T-helper 1 cell treated with Interleukin-12 subunit alpha and Interleukin-12 subunit beta and Interleukin-4 antibody, amounts not matched to agents 30 ng/mL and 1 ng/mL, for 36 hours (primary cell): ENCODE results near the gene SLC22A12. TPM values are rescaled to one million over a fixed set of nuclear protein-coding genes. Genes with fewer than 3 reads are reported as not detected.
"Not testable (repeated sequence)": the region's sequence is repeated elsewhere in the genome, so short reads cannot be mapped to it uniquely, and the experiment has no call there.

Experiments
- intact Hi-C: fragments of 100-400 bp; cut with micrococcal nuclease; formaldehyde crosslinking; loops from one replicate; pipeline ENCODE4 v1.15.1; 2024
- total RNA-seq: library from RNA; stranded (reverse); gene quantifications from 2 replicates; pipeline ENCODE4 v1.2.3, GENCODE V29; 2022

The SLC22A12 gene
- not detected in 2 replicates for total RNA-seq

DNA sequence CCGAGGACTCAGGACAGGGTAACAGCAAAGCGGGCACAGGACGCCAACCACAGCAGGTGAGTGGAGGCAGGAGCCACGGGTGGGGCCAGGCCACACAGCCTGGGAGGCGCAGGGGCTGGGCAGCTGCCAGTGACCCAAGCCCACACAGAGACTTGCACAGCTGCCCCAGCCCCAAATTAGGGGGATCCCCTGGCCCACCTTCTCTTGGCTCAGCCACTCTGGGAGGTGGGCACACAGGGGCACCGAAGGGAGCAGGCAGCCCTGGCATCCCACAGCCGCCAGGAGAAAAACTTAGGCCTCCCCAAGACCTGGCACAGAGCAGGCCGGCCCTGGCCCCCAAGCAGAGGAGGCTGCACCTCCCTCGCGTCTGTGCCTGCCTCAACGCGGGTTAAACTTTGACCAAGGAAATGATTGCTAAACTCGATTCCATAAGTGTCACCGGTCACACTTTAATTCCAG, at the start of gene SLC22A12:
Gene SLC22A12, plus strand, starts transcription at position 458 of the 459 bp plus-strand sequence. CDS start 337 bp downstream, outside the sequence.
- intact Hi-C loops: no loop called here

DNA sequence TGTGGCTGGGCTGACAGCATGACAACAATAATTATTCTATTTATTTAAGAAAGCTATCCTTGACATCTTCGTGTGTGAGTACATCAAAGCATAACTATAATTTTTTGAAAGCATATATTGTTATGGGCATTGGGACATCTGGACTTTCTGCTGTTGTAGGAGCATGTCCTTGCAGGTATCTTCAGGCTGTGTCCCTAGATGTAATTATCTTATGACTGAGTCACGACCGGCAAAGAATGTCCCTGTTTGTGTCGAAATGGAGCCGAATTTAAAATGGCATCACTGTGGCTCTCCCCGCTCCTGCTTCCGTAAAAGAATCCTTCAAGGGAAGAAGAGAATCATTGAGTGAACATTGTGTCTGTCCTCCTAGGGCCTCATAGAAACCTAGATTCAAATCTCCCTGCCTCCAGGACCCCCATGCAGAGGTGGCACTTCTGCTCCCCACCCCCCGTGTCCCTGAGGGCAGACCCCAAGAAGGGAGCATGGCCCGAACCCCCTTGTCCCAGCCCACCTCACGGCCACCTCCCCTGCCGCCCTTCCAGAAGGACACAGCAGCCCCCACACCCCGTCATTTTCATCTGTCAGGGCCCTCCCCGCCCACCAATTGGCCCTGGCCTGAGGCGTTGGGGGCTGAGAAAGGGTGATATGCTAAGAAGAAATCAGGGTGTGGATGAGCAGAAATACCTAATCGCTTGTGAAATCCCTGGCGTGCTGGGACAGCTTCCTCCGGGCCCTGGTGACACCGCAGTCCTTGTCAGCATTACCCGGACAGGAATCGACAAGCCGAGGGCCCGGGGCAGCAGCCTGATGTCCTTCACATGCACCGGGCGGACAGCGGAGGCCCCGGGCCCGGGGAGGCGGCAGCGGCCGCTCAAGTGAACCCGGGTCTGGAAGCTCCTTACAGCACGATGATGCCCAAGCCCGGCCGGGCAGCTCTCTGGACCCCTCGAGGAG, 48.6 kb upstream of the SLC22A12 start:
- intact Hi-C loops: no loop called here

DNA sequence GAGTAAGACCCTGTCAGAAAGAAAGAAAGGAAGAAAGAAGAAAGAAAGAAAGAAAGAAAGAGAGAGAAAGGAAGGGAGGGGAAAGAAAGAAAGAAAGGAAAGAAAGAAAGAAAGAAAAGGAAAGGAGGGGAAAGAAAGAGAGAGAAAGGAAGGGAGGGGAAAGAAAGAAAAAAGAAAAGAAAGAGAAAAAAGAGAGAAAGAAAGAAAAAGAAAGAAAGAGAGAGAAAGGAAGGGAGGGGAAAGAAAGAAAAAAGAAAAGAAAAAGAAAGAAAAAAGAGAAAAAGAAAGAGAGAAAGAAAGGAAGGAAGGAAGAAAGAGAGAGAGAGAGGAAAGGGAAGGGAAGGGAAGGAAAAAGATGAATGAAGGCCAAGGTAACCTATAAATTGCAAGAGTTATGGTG, 47.2 kb upstream of the SLC22A12 start:
- intact Hi-C loops: no loop called here

DNA sequence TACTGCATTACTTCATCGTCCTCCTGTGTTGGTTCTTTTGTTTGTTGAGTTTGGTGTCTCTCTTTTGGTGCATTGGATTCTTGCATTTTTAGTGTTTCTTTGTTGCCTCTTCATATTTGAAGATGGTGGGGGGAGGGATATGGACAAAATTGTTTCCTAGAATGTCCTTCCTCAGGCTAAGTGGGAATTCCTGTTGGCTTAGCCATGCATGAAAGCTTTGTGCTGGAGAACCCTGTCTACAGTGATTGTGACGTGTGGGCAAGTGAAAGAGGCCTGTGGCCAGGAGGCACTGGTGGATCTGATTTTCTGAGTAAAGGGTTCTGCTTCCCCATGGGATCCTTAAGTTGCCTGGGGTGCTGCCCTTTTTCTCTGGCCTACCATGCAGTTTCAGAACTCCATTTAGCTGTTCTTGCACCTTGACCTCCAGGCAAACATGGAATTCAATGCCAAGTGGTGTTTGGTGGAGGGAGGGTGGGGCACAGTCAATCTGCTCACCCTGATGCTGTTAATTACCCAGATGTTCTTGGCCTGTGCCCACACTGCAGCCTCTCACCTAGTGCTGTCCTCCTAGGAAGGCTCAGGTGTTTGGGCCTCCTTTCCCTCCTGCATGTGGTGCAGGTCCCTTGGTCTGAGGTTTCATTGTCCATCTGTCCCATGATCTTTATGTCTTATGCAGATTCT, 46.3 kb upstream of the SLC22A12 start:
- intact Hi-C loops: no loop called here

DNA sequence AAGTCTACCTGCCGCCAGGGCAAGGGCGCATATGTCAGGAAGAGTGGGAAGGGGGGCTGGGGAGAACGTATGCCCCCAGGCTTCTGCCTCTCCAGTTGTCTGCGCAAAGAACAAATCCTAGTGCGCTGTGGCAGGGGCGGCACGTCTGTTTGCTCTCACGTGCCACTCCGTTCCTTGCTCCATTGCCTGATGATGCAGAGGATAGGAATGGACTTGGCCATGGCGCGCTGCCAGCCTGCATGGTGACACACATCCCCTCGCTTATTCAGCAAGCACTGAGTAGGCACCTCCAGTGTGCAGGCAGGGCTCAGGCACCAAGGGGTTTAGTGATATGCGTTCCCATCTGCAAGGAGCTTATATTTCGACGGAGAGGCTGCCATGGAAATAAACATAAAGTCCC, 45.4 kb upstream of the SLC22A12 start:
- intact Hi-C loops: no loop called here

DNA sequence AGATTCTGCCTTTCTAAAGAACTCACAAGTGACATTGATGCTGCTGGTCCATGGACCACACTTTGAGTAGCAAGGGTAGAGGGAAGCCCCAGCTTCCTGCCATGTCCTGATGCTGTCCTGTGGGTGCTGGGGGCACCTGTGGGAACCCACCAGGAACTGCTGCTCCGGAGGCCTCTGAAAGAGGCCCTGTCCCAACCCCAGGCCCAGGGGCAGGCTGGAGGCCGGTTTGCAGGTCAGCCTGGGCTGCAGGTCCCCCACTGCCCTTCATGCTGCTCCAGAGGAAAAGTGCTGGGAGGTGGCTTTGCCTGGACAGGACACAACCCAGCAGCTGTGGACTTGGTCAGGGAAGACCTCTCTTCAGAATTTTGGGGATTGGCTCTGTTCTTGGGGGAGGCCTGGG, 44.8 kb upstream of the SLC22A12 start:
- intact Hi-C loops: no loop called here

DNA sequence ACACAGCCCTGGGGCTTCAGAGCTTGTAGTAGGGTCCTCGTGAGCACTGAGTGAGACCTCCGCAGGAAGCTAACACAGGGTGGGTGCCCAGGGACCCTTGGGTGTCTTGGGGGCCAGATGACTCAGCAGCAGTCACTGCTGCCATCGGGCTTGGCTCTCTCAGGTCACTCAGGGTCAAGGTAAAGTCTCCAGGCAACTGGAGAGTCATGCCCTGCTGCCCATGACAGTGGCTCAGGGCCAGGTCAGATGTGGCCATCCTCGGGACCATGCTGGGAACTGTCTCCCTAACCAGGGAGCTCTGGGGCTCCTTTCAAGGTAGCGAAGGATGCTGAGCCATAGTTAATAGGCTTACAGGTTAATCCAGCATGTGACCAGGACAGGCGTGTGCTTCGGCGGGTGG, 44.4 kb upstream of the SLC22A12 start:
- intact Hi-C loops: no loop called here

DNA sequence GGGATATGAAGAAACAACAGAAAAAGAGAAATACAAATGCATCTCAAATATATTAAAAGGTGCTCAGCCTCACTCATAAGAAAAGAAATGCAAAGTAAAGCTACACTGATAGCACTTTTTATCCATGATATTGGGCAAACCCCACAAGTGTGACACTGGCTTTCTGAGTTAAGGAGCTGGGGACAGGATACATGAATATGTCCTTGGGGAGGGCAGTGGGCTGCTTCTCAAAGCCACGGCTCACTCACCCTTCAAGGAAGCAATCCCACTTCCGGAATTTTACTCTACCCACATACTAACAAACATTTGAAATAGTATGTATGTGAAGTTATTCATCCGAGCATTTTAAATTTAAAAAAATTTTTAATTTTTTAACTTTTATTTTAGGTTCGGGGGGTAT, 41.1 kb upstream of the SLC22A12 start:
- intact Hi-C loops: no loop called here

DNA sequence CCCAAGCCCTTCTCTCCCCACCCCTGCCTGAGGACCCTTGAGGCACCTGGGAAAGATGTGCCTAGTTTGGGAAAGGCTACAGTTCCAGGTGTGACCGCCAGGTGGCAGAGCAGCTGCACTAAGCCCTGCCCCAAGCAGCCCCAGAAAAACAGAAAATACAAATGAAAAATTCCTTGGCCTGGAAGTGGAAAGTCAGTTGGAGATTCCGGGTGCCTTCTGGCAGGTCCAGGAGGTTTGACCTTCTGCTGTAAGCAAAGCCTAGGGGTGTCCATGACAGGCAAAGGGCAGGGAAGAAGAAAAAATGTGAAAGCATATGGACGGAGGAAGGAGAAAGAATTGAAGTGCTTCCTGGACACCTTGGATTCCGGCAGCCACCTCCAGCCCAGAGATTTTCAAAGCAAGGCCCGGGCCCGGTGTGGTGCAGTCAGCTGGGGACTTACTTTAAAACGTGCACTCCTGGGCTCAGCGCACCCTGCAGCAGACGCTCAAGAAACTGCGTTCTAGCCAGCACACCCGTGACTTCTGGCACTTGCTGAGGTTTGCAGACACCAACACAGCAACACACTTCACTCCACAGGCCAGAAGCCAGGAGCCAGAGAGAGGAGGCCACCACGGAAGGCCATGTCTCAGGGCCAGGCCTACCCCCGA, 37.3 kb upstream of the SLC22A12 start:
- intact Hi-C loops: loop anchor here (1.0 kb wide), 3 partner anchors 96 to 170 kb away; partner anchors contain the start of gene NRXN2

DNA sequence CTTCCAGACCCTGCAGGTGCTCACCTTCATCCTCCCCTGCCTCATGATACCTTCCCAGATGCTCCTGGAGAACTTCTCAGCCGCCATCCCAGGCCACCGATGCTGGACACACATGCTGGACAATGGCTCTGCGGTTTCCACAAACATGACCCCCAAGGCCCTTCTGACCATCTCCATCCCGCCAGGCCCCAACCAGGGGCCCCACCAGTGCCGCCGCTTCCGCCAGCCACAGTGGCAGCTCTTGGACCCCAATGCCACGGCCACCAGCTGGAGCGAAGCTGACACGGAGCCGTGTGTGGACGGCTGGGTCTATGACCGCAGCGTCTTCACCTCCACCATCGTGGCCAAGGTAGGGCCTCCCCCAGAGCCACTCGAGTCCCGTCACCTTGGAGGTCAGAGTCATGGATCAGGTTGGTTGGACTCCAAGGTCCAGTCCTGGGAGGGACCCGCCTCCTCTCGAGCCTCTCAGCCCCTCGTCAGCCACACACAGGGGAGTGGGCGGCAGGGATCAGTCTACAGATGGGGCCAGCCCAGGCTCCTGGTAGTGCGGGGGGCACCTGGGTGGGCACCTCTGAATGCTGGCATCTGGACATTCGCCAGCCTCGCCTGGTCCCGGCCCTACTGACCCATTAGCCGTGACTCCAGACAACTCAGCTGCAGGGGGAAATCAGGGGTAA, 34.8 kb upstream of the SLC22A12 start:
- intact Hi-C loops: no loop called here

DNA sequence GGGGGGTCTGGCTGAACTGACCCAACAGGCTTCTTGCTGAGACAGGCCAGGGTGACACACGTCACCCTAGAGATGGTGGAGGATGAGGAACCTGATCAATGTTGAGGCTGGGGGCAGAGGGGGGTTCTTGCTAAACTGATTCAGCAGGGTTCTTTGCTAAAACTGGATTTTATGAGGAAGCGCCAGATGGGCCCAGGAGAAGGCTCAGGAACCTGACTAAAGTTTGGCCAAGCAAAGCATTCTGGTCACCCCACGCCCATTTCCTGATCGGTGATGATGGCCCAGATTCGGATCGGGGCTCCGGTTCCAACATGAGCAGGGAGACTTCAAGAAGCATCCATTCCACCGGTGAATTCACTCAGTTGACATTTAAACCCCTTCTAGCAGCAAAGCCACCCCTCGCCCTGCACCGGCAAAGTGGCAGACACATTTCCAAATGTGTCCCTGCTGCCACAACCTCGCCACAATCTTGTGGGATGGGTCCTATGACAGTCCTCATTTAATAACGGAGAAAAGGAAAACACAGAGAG, 34.2 kb upstream of the SLC22A12 start:
- intact Hi-C loops: no loop called here

DNA sequence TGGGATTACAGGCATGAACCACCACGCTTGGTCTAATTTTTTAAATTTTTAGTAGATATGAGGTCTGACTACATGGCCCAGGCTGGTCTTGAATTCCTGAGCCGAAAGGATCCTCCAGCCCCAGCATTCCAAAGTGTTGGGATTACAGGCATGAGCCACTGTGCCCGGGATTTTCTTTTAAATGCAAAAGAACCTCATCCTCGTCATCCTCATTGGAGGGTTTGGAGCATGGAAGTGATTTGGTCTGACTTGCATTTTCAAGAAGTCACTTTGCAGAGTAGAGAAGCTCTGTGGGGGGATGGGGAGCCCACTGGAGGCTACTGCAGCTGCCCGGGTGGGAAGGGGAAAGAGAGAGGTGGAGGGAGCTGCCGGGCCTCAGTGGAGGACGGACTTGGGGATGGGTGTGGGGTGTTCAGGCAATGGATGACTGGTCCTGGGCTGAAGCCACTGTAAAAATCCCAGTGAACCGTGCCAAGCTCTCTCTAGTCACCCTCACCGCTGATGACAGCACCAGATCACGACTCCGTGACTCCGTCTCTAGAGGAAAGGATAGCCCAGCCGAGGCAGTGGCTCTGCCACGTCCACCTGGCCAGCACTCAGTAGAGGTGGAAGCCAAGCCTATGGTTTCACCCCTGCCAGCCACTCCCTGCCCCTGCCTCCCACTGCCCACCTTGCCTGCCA, 32.8 kb upstream of the SLC22A12 start:
- intact Hi-C loops: no loop called here

DNA sequence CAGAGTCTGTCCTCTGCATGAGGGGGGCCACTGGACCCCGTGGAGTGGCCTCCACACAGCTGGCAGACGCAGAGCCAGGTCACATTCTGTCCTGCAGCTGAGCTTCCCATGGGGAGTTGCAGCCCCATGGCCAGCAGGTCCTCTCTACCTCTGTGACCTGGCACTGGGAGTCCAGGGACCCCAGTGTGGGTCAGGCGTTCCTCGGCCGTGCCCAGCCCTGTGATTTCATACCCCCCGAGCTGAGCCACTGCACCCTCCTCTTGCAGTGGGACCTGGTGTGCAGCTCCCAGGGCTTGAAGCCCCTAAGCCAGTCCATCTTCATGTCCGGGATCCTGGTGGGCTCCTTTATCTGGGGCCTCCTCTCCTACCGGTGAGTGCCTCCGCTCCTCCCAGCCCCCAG, 32.2 kb upstream of the SLC22A12 start:
- intact Hi-C loops: no loop called here

DNA sequence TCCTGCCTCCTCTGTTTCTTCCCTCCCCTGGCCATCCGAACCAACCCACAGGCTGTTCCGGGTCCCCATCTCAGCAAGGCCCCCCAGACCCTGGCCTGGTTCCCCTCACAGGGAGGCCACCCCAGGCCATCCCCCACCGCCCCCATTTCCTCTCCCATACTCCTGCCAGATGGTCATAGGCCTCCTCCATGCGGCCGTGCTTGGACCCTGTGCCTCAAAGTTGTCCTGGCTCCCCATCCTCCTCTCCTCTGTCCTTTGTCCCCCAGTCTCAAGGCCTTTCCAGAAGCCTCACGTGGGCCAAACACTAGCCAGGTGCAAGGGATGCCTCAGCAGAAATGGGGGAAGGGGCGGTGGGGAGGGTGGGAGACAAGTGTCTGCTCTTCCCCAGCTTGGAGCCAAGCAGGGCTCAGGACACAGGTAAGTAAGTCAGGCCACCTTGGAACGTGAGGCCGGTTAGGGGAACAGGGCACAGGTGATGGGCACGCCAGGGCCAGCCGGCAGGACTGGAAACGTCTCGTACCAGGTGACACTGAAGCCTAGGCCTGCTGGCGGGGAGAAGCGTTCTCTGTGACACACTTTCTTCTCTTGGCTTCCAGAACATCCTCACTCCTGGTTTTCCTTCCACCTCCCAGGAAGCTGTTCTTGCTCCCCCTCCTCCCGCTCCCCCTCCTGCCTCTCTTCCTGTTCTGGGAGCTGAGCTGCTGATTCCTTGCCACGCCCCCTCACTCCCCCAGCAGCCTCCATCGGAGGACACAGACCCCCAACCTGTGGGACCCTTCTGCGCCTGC, 31.5 kb upstream of the SLC22A12 start:
- intact Hi-C loops: no loop called here

DNA sequence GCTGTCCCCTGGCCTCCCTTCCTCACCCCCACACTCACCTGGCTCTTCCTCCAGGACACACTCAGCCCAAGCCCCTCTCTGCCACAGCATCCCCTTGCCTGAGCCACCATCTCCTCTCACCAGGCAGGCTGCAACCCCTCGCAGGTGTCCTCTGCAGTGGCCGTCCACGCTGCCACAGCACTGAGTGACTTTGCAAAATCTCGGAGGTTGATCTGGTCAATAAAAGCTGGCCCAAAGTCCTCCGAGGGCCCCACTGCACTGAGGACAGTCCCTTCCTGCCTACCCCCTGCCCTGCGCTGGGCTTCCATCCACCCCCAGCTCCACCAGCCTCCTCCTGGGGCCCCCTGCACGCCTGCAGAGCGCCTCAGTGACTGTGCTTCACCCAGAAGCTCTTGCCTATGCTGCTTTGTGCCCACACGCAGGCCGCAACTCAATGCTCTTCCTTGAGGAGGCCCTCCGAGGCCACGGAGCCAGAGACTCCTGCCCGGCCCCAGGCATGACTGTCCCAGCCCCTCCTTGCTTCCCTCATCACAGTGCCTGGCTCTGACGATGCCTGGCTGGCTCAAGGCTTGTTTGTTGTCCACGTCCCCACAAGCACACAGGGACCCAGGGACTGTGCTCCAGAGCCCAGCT, 30.8 kb upstream of the SLC22A12 start:
- intact Hi-C loops: no loop called here

DNA sequence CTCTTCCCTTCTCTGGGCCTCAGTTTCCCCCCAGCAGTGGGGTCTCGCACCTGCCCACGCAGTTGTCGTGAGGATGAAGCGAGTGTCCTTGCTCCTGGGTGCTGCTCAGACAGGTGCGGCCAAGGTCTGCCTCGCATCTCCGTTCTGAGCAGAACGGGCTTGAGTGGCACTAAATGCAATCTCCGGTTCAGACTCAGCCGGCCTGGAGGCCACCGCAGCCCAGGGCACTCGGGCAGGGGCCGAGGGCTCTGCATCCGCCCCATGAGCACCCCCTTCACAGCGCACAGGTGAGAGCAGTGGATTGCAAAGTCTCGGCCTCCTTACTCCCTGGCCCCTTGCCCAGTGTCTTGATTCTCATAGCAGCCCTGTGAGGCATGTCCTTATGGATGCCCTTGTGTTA, 30.1 kb upstream of the SLC22A12 start:
- intact Hi-C loops: no loop called here

DNA sequence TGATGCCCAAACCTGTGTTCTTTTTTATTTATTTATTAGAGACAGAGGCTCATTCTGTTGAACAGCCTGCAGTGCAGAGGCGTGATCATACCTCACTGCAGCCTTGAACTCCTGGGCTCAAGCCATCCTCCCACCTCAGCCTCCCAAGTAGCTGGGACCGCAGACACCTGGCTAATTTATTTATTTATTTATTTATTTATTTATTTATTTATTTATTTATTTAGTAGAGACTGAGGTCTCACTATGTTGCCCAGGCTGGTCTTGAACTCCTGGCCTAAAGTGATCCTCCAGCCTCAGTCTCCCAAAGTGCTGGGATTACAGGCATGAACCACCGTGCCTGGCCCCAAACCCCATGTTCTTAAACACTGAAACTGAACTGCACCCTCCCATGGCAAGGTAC, 29.6 kb upstream of the SLC22A12 start:
- intact Hi-C loops: not testable (repeated sequence)

DNA sequence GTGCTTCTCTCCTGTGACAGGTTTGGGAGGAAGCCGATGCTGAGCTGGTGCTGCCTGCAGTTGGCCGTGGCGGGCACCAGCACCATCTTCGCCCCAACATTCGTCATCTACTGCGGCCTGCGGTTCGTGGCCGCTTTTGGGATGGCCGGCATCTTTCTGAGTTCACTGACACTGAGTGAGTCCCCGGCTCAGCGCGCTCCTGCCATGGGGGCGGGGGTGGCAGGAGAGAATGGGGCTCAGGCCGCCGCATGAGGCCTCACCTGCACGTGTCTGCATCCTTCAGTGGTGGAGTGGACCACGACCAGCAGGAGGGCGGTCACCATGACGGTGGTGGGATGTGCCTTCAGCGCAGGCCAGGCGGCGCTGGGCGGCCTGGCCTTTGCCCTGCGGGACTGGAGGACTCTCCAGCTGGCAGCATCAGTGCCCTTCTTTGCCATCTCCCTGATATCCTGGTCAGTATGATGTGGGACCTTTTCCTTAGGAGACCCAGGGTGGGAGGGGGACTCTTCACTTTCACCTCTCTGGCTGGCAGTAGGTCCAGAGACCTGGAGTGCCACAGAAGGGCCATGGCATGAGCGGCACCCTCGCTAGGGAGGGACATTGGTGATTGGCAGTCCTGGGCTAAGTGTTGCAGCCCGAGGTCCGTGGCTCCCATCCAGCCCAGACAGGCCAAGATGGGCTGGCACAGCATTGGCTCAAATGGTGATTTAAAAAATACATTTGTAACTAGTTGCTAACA, 28.9 kb upstream of the SLC22A12 start:
- intact Hi-C loops: no loop called here
